Testis (tissue), 3 donors: ENCODE results near the gene DERA. TPM values are rescaled to one million over a fixed set of nuclear protein-coding genes. Genes with fewer than 3 reads are reported as not detected.
"Not testable (repeated sequence)": the region's sequence is repeated elsewhere in the genome, so short reads cannot be mapped to it uniquely, and the experiment has no call there.

Source experiments
- DNase-seq: peaks from one replicate; pipeline ENCODE4 v3.0.0-alpha.2; 2019
- H3K27ac ChIP-seq, 2 donors: fragments of 200-600 bp; sonication (generic); one replicate each; pipeline ENCODE4 v1.5.1; 2019
- H3K27me3 ChIP-seq: fragments of 200-600 bp; sonication (generic); one replicate; pipeline ENCODE4 v1.5.1; 2019
- H3K36me3 ChIP-seq: fragments of 200-600 bp; sonication (generic); one replicate; pipeline ENCODE4 v1.5.1; 2017; ENCODE audit warnings: low read depth; ENCODE audit errors: missing control alignments
- H3K4me1 ChIP-seq: fragments of 200-600 bp; sonication (generic); one replicate; pipeline ENCODE4 v1.5.1; 2019
- H3K4me3 ChIP-seq, 2 donors: fragments of 200-600 bp; sonication (generic); one replicate each; pipeline ENCODE4 v1.5.1; 2017 to 2019
- H3K9me3 ChIP-seq: fragments of 200-600 bp; sonication (generic); one replicate; pipeline ENCODE4 v1.5.1; 2017
- POLR2A ChIP-seq: fragments of 450-650 bp; IDR thresholded peaks from one replicate; pipeline ENCODE4 v1.6.1; 2017; ENCODE audit warnings: antibody characterized with exemption, mild to moderate bottlenecking, moderate library complexity
- WGBS, 2 donors: methylation state at CpG; one replicate each; pipeline ENCODE4 v1.1.5; 2018; 5-methylcytosine and 5-hydroxymethylcytosine counted together
- intact Hi-C: fragments of 100-400 bp; cut with DNase I; formaldehyde crosslinking; loops from one replicate; pipeline ENCODE4 v1.15.1; 2023; ENCODE audit warnings: low total_unique reads
- polyA plus RNA-seq: library from polyadenylated mRNA; stranded (reverse); fragments of 350-450 nt; fragmentation: Illumina TruSeq; extraction: RNeasy Lipid Tissue Mini Kit (QIAGEN cat#74804); gene quantifications from one replicate; pipeline ENCODE4 v1.2.3, GENCODE V29; 2014; ENCODE audit warnings: low read depth, low replicate concordance; ENCODE audit not compliant: insufficient read depth
- total RNA-seq, 2 donors: library from RNA; depleted of rRNA; stranded (reverse); fragments of >200 nt; gene quantifications; one replicate each; pipeline ENCODE4 v1.2.3, GENCODE V29; 2016
- TF ChIP-seq, protein P1 (sequence below), 3 experiments: fragments of 450-650 bp in 2 of 3; fragments of 200-600 bp in 1 of 3; sonication (generic) in 1 of 3; IDR thresholded peaks; one replicate each; pipeline ENCODE4 v1.5.1; 2016 to 2019; ENCODE audit warnings: antibody characterized with exemption in 3 of 3, mild to moderate bottlenecking in 2 of 3, moderate library complexity in 1 of 3

The DERA gene
- total and polyA plus RNA-seq, 3 donors from 2014 or later, result 14.0 to 21.3 (median 19.0) TPM

DNA sequence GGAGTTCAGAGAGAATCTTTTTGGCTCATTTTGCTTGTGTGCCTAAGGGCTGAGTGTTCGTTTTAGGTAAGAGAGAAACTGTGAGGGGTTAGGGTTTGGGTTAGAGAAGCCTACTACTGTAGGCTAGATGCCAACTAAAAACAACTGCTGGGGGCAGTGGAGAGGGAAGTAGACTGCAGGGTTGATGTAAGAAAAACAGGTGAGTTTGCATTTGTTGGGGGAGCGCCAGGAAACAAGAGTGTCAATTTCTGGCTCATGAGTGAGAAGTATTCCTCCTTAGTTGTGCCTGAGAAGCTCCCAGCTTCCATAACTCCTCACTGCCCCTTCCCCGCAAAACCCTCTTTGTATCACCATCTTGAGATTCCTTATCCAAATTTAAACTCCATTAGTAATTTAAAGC, 92.3 kb downstream of the DERA start:
- H3K4me3 ChIP-seq, result no peak overlapping the region
- 92 to 94% methylated on average over 3 of the region's 3 CpGs for WGBS, 2 donors

DNA sequence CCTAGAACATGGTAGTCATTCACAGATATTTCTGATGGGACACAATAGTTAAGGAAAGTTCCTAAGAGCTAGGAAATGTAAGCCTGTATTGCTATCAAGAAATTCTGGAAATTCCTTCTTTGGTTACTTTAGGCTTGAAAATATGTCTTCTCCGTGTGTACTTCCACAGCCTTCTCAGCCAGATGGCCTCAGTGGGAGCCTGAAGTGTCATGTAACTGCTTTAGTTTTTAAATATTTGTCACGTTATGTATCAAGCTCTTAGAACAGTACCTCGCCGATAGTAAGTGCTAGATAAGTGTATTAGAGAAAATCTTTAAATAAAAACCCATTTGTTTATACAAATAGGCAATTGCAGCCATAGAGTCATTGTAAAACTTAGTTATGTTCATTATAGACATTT, 95.6 kb downstream of the DERA start:
- WGBS, 2 donors, result 88 to 92% methylated on average over 4 of the region's 4 CpGs

More for the DNA sequence above, 92.3 kb downstream of the DERA start:
- Histone ChIP-seq H3K4me1 (no peaks in the 10 kb centered on the region), H3K36me3 (no peaks in the 10 kb centered on the region), H3K27ac (no peak overlapping the region), H3K27me3 (no peaks in the 10 kb centered on the region), H3K9me3 (no peaks in the 10 kb centered on the region)
- intact Hi-C loops, result no loop called here
- no peak for DNase-seq
- TF ChIP-seq, protein P1, sequence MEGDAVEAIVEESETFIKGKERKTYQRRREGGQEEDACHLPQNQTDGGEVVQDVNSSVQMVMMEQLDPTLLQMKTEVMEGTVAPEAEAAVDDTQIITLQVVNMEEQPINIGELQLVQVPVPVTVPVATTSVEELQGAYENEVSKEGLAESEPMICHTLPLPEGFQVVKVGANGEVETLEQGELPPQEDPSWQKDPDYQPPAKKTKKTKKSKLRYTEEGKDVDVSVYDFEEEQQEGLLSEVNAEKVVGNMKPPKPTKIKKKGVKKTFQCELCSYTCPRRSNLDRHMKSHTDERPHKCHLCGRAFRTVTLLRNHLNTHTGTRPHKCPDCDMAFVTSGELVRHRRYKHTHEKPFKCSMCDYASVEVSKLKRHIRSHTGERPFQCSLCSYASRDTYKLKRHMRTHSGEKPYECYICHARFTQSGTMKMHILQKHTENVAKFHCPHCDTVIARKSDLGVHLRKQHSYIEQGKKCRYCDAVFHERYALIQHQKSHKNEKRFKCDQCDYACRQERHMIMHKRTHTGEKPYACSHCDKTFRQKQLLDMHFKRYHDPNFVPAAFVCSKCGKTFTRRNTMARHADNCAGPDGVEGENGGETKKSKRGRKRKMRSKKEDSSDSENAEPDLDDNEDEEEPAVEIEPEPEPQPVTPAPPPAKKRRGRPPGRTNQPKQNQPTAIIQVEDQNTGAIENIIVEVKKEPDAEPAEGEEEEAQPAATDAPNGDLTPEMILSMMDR (IDR thresholded peaks at IDR 0.05), result no peak
- TF ChIP-seq POLR2A, result no peak

DNA sequence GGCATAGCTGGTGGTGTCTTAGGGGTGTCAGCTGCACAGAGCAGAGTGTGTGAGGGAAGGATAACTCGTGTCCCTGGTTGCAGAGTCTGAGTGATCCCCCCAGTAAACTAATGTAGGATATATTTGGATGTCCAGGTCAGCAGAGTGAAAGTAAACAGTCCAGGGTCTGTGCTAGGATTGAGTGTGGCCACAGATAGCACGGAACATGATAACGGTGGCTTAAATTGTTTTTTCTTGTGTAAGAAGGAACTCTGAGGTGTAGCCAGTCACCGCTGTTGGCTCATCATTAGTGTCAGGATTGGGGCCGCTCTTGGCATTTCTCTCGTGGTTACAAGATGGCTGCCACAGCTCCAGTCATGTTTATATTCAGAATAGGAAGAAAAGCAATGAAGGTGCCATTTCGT, 97.3 kb downstream of the DERA start:
- H3K4me3 ChIP-seq, result no peak overlapping the region
- 94 to 95% methylated on average over 7 of the region's 7 CpGs for WGBS, 2 donors
- DNase-seq, result no peak
- no peaks in the 10 kb centered on the region for H3K9me3 ChIP-seq
- TF ChIP-seq, protein P1 (IDR thresholded peaks at IDR 0.05), result no peak
- no peak for TF ChIP-seq POLR2A
- H3K27ac ChIP-seq, result no peak overlapping the region
- intact Hi-C loops, result no loop called here
- no peaks in the 10 kb centered on the region for H3K27me3 ChIP-seq
- H3K4me1 ChIP-seq, result no peaks in the 10 kb centered on the region
- H3K36me3 ChIP-seq, result no peaks in the 10 kb centered on the region

More for the DNA sequence above, 95.6 kb downstream of the DERA start:
- no peak overlapping the region for H3K27ac ChIP-seq
- intact Hi-C loops, result no loop called here
- no peak for DNase-seq
- no peak for TF ChIP-seq POLR2A
- TF ChIP-seq, protein P1 (IDR thresholded peaks at IDR 0.05), result no peak
- H3K27me3 ChIP-seq, result no peaks in the 10 kb centered on the region
- H3K9me3 ChIP-seq, result no peaks in the 10 kb centered on the region
- H3K4me1 ChIP-seq, result no peaks in the 10 kb centered on the region
- H3K4me3 ChIP-seq, result no peak overlapping the region
- no peaks in the 10 kb centered on the region for H3K36me3 ChIP-seq

DNA sequence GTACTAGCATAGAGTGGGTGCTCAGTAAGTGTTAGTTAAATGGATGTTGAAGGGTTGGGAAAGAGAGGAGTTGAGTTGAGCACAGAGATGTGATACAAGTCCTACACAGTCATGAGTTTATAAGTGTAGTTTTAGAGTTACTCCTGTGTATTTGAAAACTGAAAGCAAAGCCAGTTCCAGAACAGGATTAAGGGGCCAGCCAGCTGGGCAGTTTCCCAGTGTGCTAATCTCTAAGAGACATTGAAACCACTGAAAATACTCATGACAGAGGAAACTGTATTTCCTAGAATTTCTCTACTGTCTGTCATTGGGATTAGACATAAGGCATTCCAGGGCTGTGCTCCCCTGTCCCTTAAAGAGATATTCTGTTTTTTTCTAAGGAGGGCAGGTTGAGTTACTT, 101.0 kb downstream of the DERA start:
- H3K27me3 ChIP-seq, result no peaks in the 10 kb centered on the region
- H3K27ac ChIP-seq, result no peak overlapping the region
- no peaks in the 10 kb centered on the region for H3K36me3 ChIP-seq
- no peaks in the 10 kb centered on the region for H3K4me1 ChIP-seq
- DNase-seq, result peak; percentile 62
- intact Hi-C loops, result no loop called here
- no peak overlapping the region for H3K4me3 ChIP-seq
- TF ChIP-seq, protein P1 (IDR thresholded peaks at IDR 0.05), result no peak
- TF ChIP-seq POLR2A, result no peak
- H3K9me3 ChIP-seq, result no peaks in the 10 kb centered on the region

DNA sequence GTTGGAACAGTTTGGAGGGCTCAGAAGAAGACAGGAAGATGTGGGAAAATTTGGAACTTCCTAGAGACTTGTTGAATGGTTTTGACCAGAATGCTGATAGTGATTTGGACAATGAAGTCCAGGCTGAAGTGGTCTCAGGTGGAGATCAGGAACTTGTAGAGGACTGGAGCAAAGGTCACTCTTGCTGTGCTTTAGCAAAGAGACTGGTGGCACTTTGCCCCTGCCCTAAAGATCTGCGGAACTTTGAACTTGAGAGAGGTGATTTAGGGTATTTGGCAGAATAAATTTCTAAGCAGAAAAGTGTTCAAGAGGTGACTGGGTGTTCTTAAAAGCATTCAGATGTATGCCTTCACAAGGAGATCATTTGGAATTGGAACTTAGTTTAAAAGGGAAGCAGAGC, 102.6 kb downstream of the DERA start:
- DNase-seq, H3K4me1 ChIP-seq, intact Hi-C loops, H3K27me3 ChIP-seq, H3K27ac ChIP-seq, H3K4me3 ChIP-seq, H3K9me3 ChIP-seq, H3K36me3 ChIP-seq: not testable (repeated sequence)
- WGBS, 2 donors, result 96 to 100% methylated on average over 1 of the region's 1 CpG

DNA sequence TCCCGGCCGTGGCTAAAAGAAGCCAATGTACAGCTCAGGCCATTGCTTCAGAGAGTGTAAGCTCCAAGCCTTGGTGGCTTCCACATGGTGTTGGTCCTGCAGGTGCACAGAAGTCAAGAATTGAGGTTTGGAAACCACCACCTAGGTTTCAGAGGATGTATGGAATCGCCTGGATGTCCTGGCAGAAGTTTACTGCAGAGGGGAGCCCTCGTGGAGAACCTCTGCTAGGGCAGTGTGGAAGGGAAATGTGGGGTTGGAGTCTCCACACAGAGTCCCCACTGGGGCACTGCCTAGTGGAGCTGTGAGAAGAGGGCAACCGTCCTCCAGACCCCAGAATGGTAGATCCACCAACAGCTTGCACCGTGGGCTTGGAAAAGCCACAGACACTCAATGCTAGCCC, 103.3 kb downstream of the DERA start:
- H3K4me3 ChIP-seq, H3K27ac ChIP-seq, H3K27me3 ChIP-seq, H3K36me3 ChIP-seq, DNase-seq, H3K9me3 ChIP-seq, H3K4me1 ChIP-seq, intact Hi-C loops: not testable (repeated sequence)
- 95 to 100% methylated on average over 2 to 6 of the region's 6 CpGs for WGBS, 2 donors
